A549 (cell line): ENCODE measurements around the gene PPP3CA. TPM values are rescaled to one million over a fixed set of nuclear protein-coding genes. Genes with fewer than 3 reads are reported as not detected.

ENCODE experiments used
- ATAC-seq, 2 experiments: fragments of 200-7000 bp in 1 of 2; fragments of >200 bp in 1 of 2; cut with Nextera tagmentation in 1 of 2; cut with Tn5 transposase in 1 of 2; 3 replicates each; pipeline versions ENCODE4 v1.8.0 to v1.9.1; 2018 to 2020; ENCODE audit warnings: mild to moderate bottlenecking in 1 of 2, moderate library complexity in 1 of 2
- CTCF ChIA-PET: fragments of 300-600 bp; sonication (Branson Sonifier 250); formaldehyde crosslinking; extraction: SDS; loops from one replicate; lab custom pipeline; 2021; ENCODE audit warnings: antibody characterized with exemption, inconsistent platforms; lab: Yijun Ruan, JAX
- POLR2A ChIA-PET: fragments of 350-600 bp; formaldehyde crosslinking; extraction: SDS; loops from one replicate; lab custom pipeline; 2021; ENCODE audit warnings: antibody characterized with exemption, inconsistent platforms; lab: Yijun Ruan, JAX
- DNase-seq, 2 experiments: peaks; one replicate each; pipeline versions ENCODE4 v3.0.0 to v3.0.0-alpha.2; 2011 to 2016; ENCODE audit warnings: low read depth in 1 of 2, low spot score in 1 of 2
- FAIRE-seq: peaks from 2 replicates; lab custom pipeline; 2011; peaks lifted over from hg19 to GRCh38; lab: Jason Lieb, UNC
- H3K27ac ChIP-seq, 2 experiments: fragments of >200 bp; sonication (Bioruptor Twin); formaldehyde crosslinking; 3 replicates each; pipeline ENCODE4 v1.5.1; 2016 to 2017
- H3K4me1 ChIP-seq: fragments of >200 bp; sonication (Bioruptor Twin); formaldehyde crosslinking; 3 replicates; pipeline ENCODE4 v1.6.1; 2016
- H3K4me2 ChIP-seq: fragments of >200 bp; sonication (Bioruptor Twin); formaldehyde crosslinking; 3 replicates; pipeline ENCODE4 v1.6.1; 2016
- H3K4me3 ChIP-seq: fragments of >200 bp; sonication (Bioruptor Twin); formaldehyde crosslinking; 3 replicates; pipeline ENCODE4 v1.5.1; 2016
- H3K9me3 ChIP-seq: fragments of >200 bp; sonication (Bioruptor Twin); formaldehyde crosslinking; 3 replicates; pipeline ENCODE4 v1.6.1; 2016
- CBX8 ChIP-seq: fragments of 200-600 bp; sonication (generic); IDR thresholded peaks from 2 replicates; pipeline ENCODE4 v1.6.1; 2016
- CTCF ChIP-seq: fragments of >200 bp; sonication (Bioruptor Twin); formaldehyde crosslinking; IDR thresholded peaks from 3 replicates; pipeline ENCODE4 v1.5.1; 2016
- HMGXB4 ChIP-seq: fragments of 250-450 bp; sonication (Bioruptor Pico); IDR thresholded peaks from 2 replicates; pipeline ENCODE4 v1.5.0; 2021; ENCODE audit warnings: mild to moderate bottlenecking, moderate library complexity, borderline replicate concordance
- JUN ChIP-seq, 2 experiments: fragments of >200 bp; sonication (Bioruptor Twin); formaldehyde crosslinking; IDR thresholded peaks; 2 replicates in 1 of 2; 3 replicates in 1 of 2; pipeline ENCODE4 v1.6.1; 2016 to 2017
- JUNB ChIP-seq: fragments of >200 bp; sonication (Bioruptor Twin); formaldehyde crosslinking; IDR thresholded peaks from 2 replicates; pipeline ENCODE4 v1.6.1; 2016
- TFCP2L1 ChIP-seq: fragments of 250-450 bp; sonication (Bioruptor Pico); IDR thresholded peaks from 2 replicates; pipeline ENCODE4 v1.5.0; 2021; ENCODE audit warnings: mild to moderate bottlenecking
- ZC3H11A ChIP-seq: fragments of 450-650 bp; IDR thresholded peaks from 2 replicates; pipeline ENCODE4 v1.6.1; 2014; ENCODE audit warnings: antibody characterized with exemption, mild to moderate bottlenecking
- ZFP36 ChIP-seq: fragments of 450-650 bp; IDR thresholded peaks from 2 replicates; pipeline ENCODE4 v1.6.1; 2014; ENCODE audit warnings: borderline replicate concordance; ENCODE audit not compliant: partially characterized antibody
- ZNF302 ChIP-seq: fragments of 250-450 bp; sonication (Bioruptor Pico); IDR thresholded peaks from 2 replicates; pipeline ENCODE4 v1.9.0; 2021; ENCODE audit warnings: inconsistent platforms, mild to moderate bottlenecking, moderate library complexity
- WGBS: methylation state at CpG from one replicate; pipeline ENCODE4 v1.1.6; 2017; ENCODE audit errors: missing lambda C conversion rate; 5-methylcytosine and 5-hydroxymethylcytosine counted together
- polyA plus RNA-seq, 4 experiments: library from polyadenylated mRNA; depleted of rRNA in 3 of 4; stranded (reverse); fragments of >200 nt; fragmentation: RNase III in 1 of 4; extraction: RNeasy Plus Mini Kit Qiagen cat#74134 plus additional on column Dnase treatment in 1 of 4; gene quantifications; 2 replicates in 3 of 4; 3 replicates in 1 of 4; pipeline ENCODE4 v1.2.3, GENCODE V29; 2011 to 2017
- TF ChIP-seq, protein P1 (sequence below): fragments of 150-350 bp; IDR thresholded peaks from 2 replicates; pipeline ENCODE4 v1.6.1; 2014; ENCODE audit warnings: low read depth, mild to moderate bottlenecking, low read length

PPP3CA gene
- polyA plus RNA-seq, 2 of the 4 experiments (the other 2 are of a cell fraction) = 21.4 to 42.4 TPM

DNA sequence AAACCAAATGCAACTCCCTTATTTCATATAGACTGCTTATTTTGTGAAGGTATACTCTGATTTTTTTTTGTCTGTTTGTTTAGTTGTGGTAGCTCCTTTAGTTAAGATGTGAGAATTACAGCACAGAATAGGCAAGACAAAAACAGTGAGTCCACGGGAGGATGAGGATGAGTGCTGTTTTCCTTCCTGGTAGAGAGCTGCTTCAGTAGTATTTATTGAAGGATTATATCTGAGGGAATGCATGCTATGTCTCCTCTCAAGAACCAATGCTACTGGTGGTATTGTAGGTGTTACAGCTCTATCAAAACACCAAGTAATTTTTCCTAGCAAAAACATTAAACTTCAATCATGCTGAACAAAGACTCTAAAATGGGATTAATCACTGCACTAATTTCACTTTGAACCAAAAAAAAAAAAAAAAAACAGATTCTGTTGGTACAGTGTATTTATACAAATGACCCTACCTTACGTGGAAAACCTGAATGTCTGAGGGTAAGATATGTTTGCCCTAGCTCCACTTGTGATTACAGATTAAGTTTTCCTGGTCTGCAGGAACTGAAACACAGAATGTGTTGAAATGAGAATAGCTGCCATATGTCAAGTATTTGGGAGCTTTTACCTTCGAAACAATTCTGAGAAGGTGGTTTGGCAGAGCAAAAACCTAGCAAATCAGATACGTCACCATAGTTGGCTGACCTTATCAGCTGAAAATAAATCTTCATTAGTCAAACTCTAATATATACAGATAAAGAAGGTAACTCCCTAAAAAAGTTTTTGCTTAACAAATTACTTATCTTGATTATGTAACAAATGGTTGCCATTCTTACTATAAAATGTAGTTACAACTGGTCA is 40.3 kb downstream of the PPP3CA start:
- FAIRE-seq = no peak
- no peak overlapping the region for H3K4me3 ChIP-seq
- WGBS = 80% methylated on average over 4 of the region's 4 CpGs
- ATAC-seq = no peak; a peak in 1 of 6 replicates
- DNase-seq = no peak
- ChIA-PET CTCF (interaction anchor here (0.9 to 1.8 kb wide), 4 partner anchors 9 to 424 kb away, joined by 3 to 4 read pairs (median 4); no protein-coding TSS in a partner anchor), POLR2A (no interaction called here)
- peak overlapping the region; percentile 17; the same call in 2 of the 3 replicates for H3K4me2 ChIP-seq
- no peaks in the 10 kb centered on the region for H3K9me3 ChIP-seq
- no peak overlapping the region for H3K27ac ChIP-seq
- H3K4me1 ChIP-seq = peaks cover 37% of the 10 kb centered on the region; the same call in 2 of the 3 replicates
- TF ChIP-seq ZFP36 (no peak), JUN (IDR thresholded peaks at IDR 0.05) (no peak), TFCP2L1 (no peak), HMGXB4 (CRISPR knock-in tag) (no peak), ZC3H11A (no peak)

GRCh38 chr4:101306225-101306624 is 41.1 kb downstream of the PPP3CA start:
- Histone ChIP-seq H3K4me2 (peak overlapping the region; percentile 12; the same call in 2 of the 3 replicates), H3K4me1 (peaks cover 37% of the 10 kb centered on the region; the same call in 2 of the 3 replicates), H3K9me3 (no peaks in the 10 kb centered on the region), H3K27ac (no peak overlapping the region), H3K4me3 (no peak overlapping the region)
- ChIA-PET CTCF (interaction anchor here (0.9 to 1.8 kb wide), 4 partner anchors 8 to 425 kb away, joined by 3 to 4 read pairs (median 4); no protein-coding TSS in a partner anchor), POLR2A (no interaction called here)
- ATAC-seq (no peak), FAIRE-seq (no peak), DNase-seq (no peak)
- TF ChIP-seq, protein P1, sequence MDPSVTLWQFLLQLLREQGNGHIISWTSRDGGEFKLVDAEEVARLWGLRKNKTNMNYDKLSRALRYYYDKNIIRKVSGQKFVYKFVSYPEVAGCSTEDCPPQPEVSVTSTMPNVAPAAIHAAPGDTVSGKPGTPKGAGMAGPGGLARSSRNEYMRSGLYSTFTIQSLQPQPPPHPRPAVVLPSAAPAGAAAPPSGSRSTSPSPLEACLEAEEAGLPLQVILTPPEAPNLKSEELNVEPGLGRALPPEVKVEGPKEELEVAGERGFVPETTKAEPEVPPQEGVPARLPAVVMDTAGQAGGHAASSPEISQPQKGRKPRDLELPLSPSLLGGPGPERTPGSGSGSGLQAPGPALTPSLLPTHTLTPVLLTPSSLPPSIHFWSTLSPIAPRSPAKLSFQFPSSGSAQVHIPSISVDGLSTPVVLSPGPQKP = no peak
- TF ChIP-seq CTCF = no peak
- TF ChIP-seq ZNF302 (CRISPR knock-in tag) = no peak
- TF ChIP-seq, all 56 proteins: peak for 0
- WGBS = 84% methylated on average over 3 of the region's 3 CpGs

DNA sequence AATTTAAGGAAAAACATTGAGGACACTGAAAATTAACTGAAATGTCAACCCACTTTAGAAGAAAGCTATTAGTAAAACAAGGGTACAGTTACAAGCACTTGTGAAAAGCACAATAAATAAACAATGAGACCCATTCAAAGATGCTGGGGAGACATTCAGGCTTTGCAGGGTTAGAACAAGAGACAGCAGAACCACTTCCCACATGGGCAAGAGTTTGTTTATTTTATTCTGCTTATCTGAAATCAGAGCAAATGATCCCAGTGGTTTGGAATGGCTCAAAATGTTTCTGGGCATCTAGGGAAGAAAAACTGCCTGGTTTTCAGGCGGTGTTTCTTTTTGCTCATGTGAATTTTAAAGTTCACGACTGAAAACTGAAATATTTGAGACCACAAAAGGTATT is 42.4 kb downstream of the PPP3CA start:
- TF ChIP-seq CBX8 = no peak
- no peak for ATAC-seq

GRCh38 chr4:101299899-101300540 is 47.3 kb downstream of the PPP3CA start:
- ChIA-PET POLR2A (no interaction called here), CTCF (no interaction called here)
- 92% methylated on average over 3 of the region's 3 CpGs for WGBS

More for the DNA sequence above, 42.4 kb downstream of the PPP3CA start:
- no peak for FAIRE-seq
- 86% methylated on average over 2 of the region's 2 CpGs for WGBS
- H3K9me3 ChIP-seq = no peaks in the 10 kb centered on the region
- ChIA-PET POLR2A (no interaction called here), CTCF (no interaction called here)
- no peak overlapping the region for H3K27ac ChIP-seq
- no peak overlapping the region for H3K4me3 ChIP-seq
- no peak for DNase-seq
- H3K4me2 ChIP-seq = no peak overlapping the region
- H3K4me1 ChIP-seq = peaks cover 39% of the 10 kb centered on the region; the same call in 2 of the 3 replicates

More at GRCh38 chr4:101299899-101300540, 47.3 kb downstream of the PPP3CA start:
- Histone ChIP-seq H3K4me3 (no peak overlapping the region), H3K9me3 (no peaks in the 10 kb centered on the region), H3K27ac (no peak overlapping the region), H3K4me1 (peaks cover 9% of the 10 kb centered on the region; the same call in 2 of the 3 replicates), H3K4me2 (no peak overlapping the region)
- ATAC-seq (no peak), FAIRE-seq (no peak), DNase-seq (no peak)
- no peak for TF ChIP-seq JUNB
